ENCODE measurements around the gene GREB1L. TPM values are rescaled to one million over a fixed set of nuclear protein-coding genes. Genes with fewer than 3 reads are reported as not detected.
"Not testable (repeated sequence)": the region's sequence is repeated elsewhere in the genome, so short reads cannot be mapped to it uniquely, and the experiment has no call there.

The GREB1L gene
- total RNA-seq, 1 donor: 25.0 TPM

DNA sequence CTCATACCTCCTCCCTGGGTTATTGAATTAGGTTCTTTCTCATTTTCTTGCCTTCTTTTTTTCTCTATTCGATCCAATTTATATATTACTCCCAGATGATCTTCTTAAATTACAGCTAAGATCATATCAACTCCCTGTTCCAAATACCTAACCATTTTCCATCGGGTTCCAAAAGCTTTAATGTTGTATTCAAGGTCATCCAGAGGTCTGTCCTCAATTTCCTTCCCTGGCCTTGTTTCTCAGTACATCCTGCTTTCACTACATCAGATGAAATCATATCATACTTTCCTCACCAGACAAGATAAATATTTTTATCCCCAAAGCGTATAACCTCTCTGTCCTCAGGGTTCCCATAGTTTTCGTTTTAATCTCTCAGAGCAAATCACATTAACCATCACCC lies 36.3 kb upstream of the GREB1L start:
- DNase-seq (ENCODE audit: low read depth): no peak
- H3K4me3 ChIP-seq (ENCODE audit: low read depth, low read length): no peak overlapping the region
- TF ChIP-seq, protein P1, sequence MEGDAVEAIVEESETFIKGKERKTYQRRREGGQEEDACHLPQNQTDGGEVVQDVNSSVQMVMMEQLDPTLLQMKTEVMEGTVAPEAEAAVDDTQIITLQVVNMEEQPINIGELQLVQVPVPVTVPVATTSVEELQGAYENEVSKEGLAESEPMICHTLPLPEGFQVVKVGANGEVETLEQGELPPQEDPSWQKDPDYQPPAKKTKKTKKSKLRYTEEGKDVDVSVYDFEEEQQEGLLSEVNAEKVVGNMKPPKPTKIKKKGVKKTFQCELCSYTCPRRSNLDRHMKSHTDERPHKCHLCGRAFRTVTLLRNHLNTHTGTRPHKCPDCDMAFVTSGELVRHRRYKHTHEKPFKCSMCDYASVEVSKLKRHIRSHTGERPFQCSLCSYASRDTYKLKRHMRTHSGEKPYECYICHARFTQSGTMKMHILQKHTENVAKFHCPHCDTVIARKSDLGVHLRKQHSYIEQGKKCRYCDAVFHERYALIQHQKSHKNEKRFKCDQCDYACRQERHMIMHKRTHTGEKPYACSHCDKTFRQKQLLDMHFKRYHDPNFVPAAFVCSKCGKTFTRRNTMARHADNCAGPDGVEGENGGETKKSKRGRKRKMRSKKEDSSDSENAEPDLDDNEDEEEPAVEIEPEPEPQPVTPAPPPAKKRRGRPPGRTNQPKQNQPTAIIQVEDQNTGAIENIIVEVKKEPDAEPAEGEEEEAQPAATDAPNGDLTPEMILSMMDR (IDR thresholded peaks at IDR 0.05; ENCODE audit: insufficient read depth, low read depth, low read length): no peak

- no peak for DNase-seq (ENCODE audit: low read depth)
- TF ChIP-seq, protein P1 (IDR thresholded peaks at IDR 0.05; ENCODE audit: insufficient read depth, low read depth, low read length): no peak
- H3K4me3 ChIP-seq (ENCODE audit: low read depth, low read length): no peak overlapping the region
Measured at GRCh38 chr18:21210278-21210677, 31.8 kb upstream of the GREB1L start.

DNA sequence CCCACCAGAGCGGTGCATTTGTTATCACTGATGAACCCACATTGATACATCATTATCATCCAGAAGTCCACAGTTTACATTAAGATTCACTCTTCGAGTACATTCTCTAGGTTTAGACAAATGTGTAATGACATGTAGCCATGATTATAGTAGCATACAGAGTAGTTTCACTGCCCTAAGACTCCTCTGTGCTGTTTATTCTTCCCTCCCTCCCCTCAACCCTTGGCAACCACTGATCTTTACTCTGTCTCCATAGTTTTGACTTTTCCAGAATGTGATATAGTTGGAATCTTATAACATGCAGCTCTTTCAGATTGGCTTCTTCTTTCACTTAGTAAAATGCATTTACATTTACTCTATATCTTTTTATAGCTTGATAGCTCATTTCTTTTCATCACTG lies 31.2 kb upstream of the GREB1L start:
- no peak overlapping the region for H3K4me3 ChIP-seq (ENCODE audit: low read depth, low read length)
- TF ChIP-seq, protein P1 (IDR thresholded peaks at IDR 0.05; ENCODE audit: insufficient read depth, low read depth, low read length): no peak
- DNase-seq (ENCODE audit: low read depth): no peak

GRCh38 chr18:21214409-21214808 lies 27.6 kb upstream of the GREB1L start:
- DNase-seq (ENCODE audit: low read depth); H3K4me3 ChIP-seq (ENCODE audit: low read depth, low read length): not testable (repeated sequence)

- no peak overlapping the region for H3K4me3 ChIP-seq (ENCODE audit: low read depth, low read length)
- peak; percentile 12 for DNase-seq (ENCODE audit: low read depth)
- TF ChIP-seq, protein P1 (IDR thresholded peaks at IDR 0.05; ENCODE audit: insufficient read depth, low read depth, low read length): no peak
Measured at GRCh38 chr18:21215490-21215889, 26.5 kb upstream of the GREB1L start.

- H3K4me3 ChIP-seq (ENCODE audit: low read depth, low read length): no peak overlapping the region
- TF ChIP-seq, protein P1 (IDR thresholded peaks at IDR 0.05; ENCODE audit: insufficient read depth, low read depth, low read length): no peak
- DNase-seq (ENCODE audit: low read depth): no peak
Measured at GRCh38 chr18:21218862-21219261, 23.2 kb upstream of the GREB1L start.

GRCh38 chr18:21230436-21230835 lies 11.6 kb upstream of the GREB1L start:
- DNase-seq (ENCODE audit: low read depth): no peak
- no peak overlapping the region for H3K4me3 ChIP-seq (ENCODE audit: low read depth, low read length)
- TF ChIP-seq, protein P1 (IDR thresholded peaks at IDR 0.05; ENCODE audit: insufficient read depth, low read depth, low read length): no peak
